ENCODE measurements around the gene NUP214.
"Not testable (repeated sequence)": the region's sequence is repeated elsewhere in the genome, so short reads cannot be mapped to it uniquely, and the experiment has no call there.

NUP214 gene

DNA sequence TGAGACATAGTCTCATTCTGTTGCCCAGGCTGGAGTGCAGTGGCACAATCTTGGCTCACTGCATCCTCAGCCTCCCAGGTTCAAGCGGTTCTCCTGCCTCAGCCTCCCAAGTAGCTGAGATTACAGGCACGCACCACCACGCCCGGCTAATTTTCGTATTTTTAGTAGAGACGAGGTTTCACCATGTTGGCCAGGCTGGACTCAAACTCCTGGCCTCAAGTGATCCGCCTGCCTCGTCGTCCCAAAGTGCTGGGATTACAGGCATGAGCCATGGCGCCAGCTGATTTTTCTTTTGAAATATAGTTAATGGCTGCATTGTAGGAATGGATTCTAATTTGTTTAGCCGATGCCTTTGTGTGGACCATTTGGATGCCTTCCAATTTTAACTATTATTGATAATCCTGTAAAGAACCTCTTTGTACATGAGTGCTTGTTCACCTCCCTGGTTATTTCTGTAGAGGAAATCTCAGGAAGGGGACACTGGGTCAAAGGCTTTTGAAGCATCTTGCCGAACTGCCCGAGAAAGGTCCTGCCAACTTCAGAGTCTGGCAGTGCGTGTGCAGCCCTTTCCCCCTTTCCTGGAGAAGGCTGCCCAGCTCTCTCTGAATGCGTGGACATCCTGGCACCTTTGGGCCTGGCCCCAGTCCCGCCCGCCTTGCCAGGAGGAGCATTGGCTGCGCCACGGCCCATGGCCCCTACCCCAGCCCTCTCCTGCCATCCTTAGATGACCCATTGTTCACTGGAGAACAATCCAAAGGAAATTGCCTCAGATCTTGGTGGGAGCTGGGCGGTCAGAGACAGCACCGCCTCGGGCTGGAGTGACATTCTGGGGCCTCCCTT lies 8.9 kb upstream of the NUP214 start:
- DNase-seq (ENCODE audit: low read depth in 2 of 2), result no peak

DNA sequence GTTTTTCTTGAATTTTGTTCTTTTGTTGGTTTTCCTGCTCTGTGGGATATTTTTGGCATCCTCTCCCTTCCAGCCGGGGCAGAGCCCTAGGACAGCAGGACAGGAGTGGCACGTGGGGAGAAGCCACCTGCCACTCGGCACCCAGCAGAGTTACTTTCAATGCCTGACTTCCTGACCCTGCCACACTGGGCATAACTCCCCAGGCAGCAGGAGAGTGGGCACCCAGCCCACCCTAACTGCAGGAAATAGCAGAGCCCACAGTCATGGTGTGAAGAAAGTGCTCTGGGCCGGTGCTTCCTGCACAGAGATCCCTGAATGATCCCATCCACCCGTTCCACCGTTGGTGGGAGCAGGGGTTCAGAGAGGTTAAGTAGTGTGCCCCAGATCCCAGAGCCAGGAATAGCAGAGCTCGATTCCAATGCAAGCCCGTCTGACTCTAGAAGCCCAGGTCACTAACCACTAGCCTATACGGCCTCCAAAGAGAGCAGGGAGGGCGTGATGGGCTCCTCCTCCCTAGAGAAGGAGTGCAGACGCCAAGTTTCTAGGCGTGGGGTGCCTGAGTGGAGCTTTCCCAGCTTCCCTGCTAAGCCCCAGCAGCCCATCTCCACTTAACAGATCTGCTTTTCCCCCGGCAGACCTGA lies 8.1 kb upstream of the NUP214 start:
- no peak for DNase-seq (ENCODE audit: low read depth in 2 of 2)

DNA sequence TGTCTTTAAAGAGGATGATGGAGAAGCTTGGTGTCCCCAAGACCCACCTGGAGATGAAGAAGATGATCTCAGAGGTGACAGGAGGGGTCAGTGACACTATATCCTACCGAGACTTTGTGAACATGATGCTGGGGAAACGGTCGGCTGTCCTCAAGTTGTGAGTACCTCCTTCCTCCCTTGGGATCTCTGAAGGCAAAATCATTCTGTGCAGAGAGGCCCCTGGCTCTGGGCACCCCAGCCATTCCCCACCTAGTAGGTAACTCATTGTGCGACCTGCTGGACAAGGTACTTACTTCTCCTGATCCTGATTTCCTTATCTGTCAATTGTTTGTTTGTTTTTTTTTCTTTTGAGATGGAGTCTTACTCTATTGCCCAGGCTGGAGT lies 7.6 kb upstream of the NUP214 start:
- no peak for DNase-seq (ENCODE audit: low read depth in 2 of 2)

DNA sequence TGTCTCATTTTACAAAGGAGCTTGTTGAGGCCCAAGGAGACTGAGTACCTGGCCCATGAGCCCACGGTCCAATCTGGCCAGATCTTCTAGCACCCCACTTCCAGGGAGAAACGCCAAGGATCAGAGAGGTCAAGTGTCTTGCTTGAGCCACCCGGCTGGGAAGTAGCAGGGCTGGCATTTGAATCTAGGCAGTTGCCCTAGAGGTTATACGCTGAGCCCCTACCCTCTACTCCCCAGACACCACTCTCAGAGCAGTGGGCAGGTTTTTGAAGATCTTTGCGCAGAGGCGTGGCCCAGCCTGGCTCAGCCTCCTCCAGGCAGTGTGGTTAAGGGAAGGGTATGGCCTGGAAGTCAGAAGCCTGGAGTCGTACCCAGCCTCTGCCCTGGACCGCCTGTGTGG lies 5.8 kb upstream of the NUP214 start:
- no peak for DNase-seq (ENCODE audit: low read depth in 2 of 2)

DNA sequence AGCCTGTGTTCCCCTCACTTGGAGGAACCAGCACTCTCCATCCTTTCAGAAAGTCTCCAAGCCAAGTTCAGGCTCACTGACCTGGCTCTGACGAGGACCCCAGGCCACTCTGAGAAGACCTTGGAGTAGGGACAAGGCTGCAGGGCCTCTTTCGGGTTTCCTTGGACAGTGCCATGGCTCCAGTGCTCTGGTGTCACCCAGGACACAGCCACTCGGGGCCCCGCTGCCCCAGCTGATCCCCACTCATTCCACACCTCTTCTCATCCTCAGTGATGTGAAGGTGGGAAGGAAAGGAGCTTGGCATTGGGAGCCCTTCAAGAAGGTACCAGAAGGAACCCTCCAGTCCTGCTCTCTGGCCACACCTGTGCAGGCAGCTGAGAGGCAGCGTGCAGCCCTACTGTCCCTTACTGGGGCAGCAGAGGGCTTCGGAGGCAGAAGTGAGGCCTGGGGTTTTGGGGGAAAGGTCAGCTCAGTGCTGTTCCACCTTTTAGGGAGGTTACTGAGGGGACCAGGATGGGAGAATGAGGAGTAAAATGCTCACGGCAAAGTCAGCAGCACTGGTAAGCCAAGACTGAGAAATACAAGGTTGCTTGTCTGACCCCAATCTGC lies 4.7 kb upstream of the NUP214 start:
- no peak for DNase-seq (ENCODE audit: low read depth in 2 of 2)

DNA sequence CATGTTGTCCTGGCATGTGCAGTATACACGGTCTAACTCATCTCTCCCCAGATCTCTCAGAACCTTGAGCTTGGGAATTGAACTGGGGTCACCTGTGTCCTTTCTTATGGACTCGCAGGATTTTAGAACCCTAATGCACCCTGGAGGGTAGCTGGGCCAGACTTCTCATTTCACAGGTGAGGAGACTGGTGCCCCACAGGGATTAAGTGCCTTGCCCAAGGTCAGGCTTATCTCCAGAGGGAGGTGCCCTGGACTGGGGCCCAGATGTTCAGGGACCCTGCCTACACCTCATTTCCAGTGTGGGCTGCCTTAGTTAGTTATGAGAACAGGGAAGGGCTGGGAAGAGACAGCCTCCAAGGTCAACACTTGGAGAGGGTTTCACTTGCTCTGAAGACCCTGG lies 4.0 kb upstream of the NUP214 start:
- DNase-seq (ENCODE audit: low read depth in 2 of 2), result no peak

DNA sequence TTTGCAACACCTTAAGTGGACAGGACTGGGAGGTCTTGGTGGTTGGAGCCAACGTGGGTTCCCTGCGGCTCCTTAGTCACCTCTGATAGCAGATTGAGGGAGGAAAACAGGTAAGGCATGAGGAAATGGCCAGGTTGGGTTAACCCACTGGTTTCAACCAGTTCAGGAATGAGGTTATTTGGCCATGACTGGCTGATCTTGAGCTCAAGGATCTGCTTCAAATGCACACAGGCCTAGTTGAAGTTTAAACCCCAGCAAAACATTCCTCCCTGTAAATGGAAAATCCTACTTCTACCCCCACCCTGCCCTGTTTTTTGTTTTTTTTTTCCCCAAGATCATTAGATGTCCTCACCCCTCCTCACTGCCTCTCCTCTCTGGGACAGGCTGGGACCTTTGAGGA lies 3.2 kb upstream of the NUP214 start:
- DNase-seq (ENCODE audit: low read depth in 2 of 2), result no peak

DNA sequence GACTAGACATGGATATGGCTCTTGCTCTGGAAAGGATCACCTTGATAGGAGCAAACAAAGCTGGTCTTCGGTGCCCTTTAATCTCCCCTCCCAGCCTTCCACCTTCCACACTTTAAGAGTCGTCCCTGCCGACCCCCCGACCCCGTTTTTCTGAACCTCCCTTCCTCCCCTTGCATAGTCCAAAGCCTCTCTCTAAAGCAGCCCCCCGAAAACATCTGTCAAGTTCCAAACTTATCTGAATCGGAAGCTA lies 423 bp upstream of the NUP214 start:
- DNase-seq (ENCODE audit: low read depth in 2 of 2), result no peak

DNA sequence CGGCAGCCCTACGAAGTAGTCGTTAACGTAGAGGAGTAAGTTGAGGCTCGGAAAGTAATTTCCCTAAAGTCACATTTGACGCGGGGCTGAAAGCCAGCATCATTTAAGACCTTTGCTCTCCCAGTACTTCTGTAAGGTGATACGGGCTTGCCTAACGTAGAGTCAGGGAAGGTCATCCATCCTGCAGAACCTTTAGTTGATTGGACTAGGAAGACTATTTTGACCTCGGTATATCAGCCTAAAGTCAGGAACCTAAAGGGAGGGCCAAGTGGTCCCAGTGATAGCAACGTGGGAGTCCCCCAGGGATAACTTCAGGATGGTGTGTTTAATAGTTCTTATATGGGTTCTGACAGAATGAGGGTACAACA lies 657 bp downstream of the NUP214 start:
- no peak for DNase-seq (ENCODE audit: low read depth in 2 of 2)

DNA sequence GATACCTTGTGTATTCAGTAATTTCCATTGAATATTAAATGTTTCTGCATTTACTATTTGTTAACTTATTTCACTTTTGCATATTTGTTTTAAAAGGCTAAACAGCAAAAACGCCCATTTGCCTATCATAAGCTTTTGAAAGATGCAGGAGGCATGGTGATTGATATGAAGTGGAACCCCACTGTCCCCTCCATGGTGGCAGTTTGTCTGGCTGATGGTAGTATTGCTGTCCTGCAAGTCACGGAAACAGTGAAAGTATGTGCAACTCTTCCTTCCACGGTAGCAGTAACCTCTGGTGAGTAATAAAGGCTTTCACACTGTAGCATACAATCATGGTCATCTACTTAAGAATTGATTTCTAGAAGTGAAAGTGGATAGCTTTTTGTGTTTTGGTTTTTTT lies 3.8 kb downstream of the NUP214 start:
- DNase-seq (ENCODE audit: low read depth in 2 of 2), result no peak

DNA sequence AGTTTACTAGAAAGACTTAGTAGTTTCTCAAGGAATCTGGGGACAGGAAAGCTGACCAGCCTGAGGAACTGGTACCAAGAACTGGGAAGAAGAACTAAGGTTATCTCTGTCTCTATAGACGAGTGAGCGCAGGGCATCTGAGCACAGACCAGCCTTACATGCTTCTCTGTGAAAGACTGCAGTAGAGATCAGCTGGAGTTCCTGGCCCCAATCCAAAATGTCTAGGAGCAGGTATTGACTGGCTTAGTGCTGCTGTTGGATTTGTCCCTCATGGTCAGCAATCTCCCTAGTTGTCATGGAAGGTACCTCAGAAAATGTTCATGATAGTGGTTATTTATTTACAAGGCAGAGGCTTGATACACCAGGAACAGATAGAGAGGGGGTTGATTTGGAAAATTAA lies 13.3 kb downstream of the NUP214 start:
- DNase-seq (ENCODE audit: low read depth in 2 of 2), result no peak

DNA sequence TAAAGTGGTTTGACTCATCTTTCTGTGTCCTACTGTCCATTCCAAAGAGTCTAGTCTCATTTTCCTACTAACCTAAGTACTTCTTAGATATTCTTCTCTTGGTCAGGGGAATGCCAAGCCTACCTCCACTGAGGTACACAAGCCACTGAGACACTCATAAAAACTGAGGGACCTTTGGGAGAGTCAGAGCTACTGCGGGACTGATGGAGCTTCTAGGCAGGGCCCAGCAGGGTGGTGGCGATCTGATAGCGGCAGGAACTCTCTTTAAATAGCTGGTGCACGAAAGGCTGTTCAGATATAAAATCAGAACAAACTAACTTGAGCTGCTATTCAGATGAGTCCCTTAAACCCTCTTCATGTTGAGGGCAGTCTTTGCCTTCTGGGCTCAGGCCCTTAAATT lies 14.7 kb downstream of the NUP214 start:
- no peak for DNase-seq (ENCODE audit: low read depth in 2 of 2)

DNA sequence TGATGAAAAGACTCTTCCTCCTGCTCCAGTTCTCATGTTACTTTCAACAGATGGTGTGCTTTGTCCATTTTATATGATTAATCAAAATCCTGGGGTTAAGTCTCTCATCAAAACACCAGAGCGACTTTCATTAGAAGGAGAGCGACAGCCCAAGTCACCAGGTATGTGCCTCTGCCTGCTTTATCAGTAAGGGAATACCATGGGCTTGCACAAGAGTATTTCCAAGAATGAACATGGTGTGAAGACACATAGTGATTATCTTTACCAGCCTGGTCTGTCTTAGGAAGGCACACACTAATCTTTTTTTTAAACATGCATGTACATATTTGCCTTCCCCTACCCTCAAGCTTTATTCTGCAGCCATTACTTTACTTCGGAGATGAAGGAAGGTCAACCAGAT lies 15.2 kb downstream of the NUP214 start:
- DNase-seq (ENCODE audit: low read depth in 2 of 2), result no peak

DNA sequence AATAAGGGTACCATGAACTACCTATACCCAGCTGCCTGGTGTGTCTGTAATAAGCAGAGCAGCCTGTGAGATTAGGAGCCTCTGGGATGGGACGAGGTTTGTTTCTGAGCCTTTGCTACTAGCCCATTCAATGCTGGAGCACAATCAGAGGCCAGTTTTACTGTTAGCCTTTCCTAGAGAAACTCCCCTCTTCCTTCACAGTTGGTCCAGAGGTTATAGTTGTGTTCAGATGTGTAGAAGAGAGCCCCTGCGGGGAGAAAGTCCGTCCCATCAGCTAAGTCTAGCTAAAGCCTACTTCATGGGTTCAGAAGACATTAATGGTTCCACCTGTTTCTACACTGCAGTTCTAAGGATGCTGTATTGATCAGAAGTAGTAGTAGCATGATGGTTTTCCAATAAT lies 16.8 kb downstream of the NUP214 start:
- no peak for DNase-seq (ENCODE audit: low read depth in 2 of 2)

DNA sequence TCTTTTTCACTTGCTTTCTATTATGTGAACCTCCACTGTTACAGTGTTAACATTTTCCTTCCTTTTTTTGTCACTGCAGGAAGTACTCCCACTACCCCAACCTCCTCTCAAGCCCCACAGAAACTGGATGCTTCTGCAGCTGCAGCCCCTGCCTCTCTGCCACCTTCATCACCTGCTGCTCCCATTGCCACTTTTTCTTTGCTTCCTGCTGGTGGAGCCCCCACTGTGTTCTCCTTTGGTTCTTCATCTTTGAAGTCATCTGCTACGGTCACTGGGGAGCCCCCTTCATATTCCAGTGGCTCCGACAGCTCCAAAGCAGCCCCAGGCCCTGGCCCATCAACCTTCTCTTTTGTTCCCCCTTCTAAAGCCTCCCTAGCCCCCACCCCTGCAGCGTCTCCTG lies 18.8 kb downstream of the NUP214 start:
- no peak for DNase-seq (ENCODE audit: low read depth in 2 of 2)

DNA sequence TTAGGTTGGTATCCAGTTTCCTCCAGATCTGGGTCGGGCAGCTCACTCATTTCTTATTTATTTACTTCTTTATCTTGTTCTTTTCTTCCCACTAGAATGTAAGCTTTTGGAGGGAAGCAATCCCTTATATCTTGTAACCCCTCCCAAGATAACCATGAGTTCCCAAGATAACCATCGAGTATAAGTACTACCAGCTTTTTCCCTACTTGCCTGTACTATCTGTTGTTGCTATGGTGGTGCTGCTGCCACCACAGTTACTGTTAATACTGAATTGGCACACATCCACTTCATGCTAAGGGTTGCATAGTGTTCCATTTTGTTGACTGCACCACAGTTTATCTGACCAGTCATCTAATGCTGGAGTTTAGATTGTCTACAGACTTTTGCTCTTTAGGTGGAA lies 19.9 kb downstream of the NUP214 start:
- DNase-seq (ENCODE audit: low read depth in 2 of 2), result no peak

DNA sequence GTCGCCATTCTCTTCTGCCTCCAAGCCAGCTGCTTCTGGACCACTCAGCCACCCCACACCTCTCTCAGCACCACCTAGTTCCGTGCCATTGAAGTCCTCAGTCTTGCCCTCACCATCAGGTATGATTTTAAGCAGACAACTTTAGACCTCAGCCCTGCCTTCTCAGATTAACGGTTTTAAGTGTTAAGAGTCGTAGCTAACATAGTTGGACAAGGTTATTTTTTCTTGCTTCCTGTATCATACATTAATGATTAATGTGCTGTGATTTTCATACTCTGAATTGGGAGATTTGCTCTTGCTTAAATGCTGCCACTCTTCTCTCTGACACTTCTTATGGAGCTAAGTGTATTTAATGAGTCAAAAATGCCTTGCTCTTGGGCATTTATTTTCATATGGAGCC lies 20.8 kb downstream of the NUP214 start:
- no peak for DNase-seq (ENCODE audit: low read depth in 2 of 2)

DNA sequence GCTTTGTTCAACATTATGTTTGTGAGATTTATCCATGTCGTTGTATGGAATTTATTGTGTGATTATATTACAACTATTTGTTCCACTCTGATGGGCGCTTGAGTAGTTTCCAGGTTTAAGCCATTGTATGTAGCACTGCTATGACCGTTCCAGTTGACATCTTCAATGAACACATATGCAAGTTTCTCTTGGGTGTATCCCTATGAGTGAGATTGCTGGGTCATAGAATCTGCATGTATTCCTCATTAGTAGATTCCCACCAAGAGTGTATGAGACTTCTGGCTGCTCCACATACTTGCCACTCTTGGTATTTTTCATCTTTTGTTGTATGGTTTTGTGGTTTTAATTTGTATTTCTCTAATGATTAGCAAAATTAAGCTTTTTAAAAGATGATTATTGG lies 22.9 kb downstream of the NUP214 start:
- no peak for DNase-seq (ENCODE audit: low read depth in 2 of 2)

DNA sequence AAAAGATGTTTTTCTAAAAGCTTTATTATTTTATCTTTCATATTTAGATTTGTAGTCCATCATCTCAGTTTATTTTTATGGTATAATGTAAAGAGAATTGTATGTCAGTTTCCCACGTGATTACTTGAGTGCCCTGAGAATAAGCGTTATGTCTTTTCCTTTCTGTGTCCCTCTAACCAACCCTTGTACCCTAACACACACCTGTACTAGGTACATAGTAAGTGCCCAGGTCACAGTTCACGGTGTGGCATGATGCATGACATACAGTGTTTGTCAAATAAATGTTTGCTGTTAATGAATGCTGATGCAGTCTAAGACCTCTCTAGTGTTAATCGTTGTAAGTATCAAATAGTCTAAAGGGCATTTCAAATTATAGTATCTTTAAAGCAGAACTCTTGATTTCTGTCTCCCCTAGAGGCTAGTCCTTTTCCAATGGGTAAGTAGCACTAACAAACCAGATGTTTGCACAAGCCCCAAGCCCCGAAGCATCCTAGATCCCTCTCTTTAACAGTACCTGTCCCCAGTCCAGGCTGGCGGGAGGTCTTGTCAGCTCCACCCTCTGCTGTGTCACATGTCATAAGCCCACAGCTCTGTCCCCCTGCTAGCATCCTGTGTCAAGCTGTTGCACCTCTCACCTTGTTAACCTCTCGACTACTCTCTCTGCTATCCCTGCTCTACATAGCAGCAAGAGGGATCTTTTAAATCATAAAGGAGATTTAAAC lies 23.7 kb downstream of the NUP214 start:
- DNase-seq (ENCODE audit: low read depth in 2 of 2), result no peak

DNA sequence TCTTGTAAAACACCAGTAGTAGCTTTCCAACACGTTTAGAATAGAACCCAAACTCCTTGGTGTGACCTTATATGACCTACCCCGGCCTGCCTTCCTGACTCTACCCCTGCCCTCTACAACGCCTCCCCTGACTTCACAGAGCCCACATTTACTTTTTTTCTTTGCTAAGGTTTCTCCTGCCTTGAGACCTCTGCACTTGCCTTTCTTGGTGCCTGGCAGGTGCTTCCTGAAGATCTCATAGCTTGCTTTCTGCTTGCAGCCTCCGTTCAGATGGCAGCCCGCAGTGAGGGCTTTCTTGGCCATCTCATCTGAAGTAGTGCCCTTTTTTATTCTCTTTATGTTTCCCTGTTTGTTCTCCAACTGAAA lies 24.3 kb downstream of the NUP214 start:
- no peak for DNase-seq (ENCODE audit: low read depth in 2 of 2)

DNA sequence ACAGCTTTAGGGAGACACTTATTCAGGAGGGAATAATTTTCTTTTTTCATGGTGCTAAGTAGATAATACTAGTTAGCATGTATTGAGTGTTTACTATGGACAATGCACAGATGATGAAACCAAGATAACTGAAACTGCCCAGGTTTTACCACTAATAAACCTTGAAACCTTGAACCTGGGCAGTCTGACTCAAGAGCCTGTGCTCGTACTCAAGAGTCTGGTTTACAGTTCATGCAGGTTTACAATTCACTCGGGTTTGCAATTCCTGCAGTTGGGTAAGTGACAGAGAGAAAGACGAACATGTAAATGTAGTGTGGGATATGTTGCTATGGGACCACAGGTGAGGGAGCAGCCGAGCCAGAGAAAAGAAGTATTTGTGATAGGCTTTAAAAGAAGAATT lies 28.2 kb downstream of the NUP214 start:
- DNase-seq (ENCODE audit: low read depth in 2 of 2), result no peak

DNA sequence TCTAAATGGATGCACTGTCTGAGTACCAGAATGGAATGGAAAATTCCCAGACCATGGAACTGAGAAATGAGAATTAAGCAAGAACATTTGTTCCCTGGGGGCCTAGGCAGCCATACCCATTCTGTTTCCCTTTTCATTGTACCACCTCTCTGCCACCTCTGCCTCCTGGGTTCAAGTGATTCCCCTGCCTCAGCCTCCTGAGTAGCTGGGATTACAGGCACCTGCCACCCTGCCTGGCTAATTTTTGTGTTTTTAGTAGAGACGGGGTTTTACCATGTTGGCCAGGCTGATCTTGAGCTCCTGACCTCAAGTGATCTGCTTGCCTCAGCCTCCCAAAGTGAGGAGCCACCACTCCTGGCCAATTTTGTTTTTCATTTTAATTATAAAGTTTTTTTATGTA lies 33.3 kb downstream of the NUP214 start:
- DNase-seq (ENCODE audit: low read depth in 2 of 2), result not testable (repeated sequence)

All from activated CD4-positive, alpha-beta T cell treated with anti-CD3 and anti-CD28 coated beads for 24 hours (primary cell).